Glutamatergic neuron (in vitro differentiated cells): ENCODE measurements around the gene STARD10. TPM values are rescaled to one million over a fixed set of nuclear protein-coding genes. Genes with fewer than 3 reads are reported as not detected.

Source experiments
- DNase-seq: peaks from one replicate; pipeline ENCODE4 v3.0.0; 2022
- H3K27ac Mint-ChIP-seq: one replicate; pipeline ENCODE4 v1.8.0; 2020; ENCODE audit warnings: mild to moderate bottlenecking, mixed read lengths, inconsistent platforms; ENCODE audit not compliant: unreplicated experiment
- H3K27me3 Mint-ChIP-seq: one replicate; pipeline ENCODE4 v1.8.0; 2020; ENCODE audit warnings: mild to moderate bottlenecking, moderate library complexity, mixed read lengths, inconsistent platforms; ENCODE audit not compliant: unreplicated experiment
- H3K36me3 Mint-ChIP-seq: one replicate; pipeline ENCODE4 v1.8.0; 2020; ENCODE audit warnings: mild to moderate bottlenecking, mixed read lengths, inconsistent platforms; ENCODE audit not compliant: unreplicated experiment
- H3K4me1 Mint-ChIP-seq: one replicate; pipeline ENCODE4 v1.8.0; 2020; ENCODE audit warnings: mild to moderate bottlenecking, low read depth, mixed read lengths, inconsistent platforms; ENCODE audit not compliant: unreplicated experiment
- H3K4me3 Mint-ChIP-seq: one replicate; pipeline ENCODE4 v1.8.0; 2020; ENCODE audit warnings: mild to moderate bottlenecking, mixed read lengths, inconsistent platforms; ENCODE audit not compliant: unreplicated experiment
- H3K9me3 Mint-ChIP-seq: one replicate; pipeline ENCODE4 v1.8.0; 2020; ENCODE audit warnings: mild to moderate bottlenecking, moderate library complexity, mixed read lengths, inconsistent platforms; ENCODE audit not compliant: unreplicated experiment
- total RNA-seq: library from RNA; stranded (reverse); fragmentation: NEBNext Ultra II Directional; extraction: Animal tissue kit (Norgen Biotek cat#: 25700); gene quantifications from one replicate; pipeline ENCODE4 v1.2.1, GENCODE V29; 2021; ENCODE audit not compliant: unreplicated experiment
- TF ChIP-seq, protein P1 (sequence below): fragments of 200-600 bp; sonication (generic); IDR thresholded peaks from one replicate; pipeline ENCODE4 v1.5.0; 2021; ENCODE audit not compliant: partially characterized antibody, unreplicated experiment

STARD10 gene
- total RNA-seq, 1 donor from 2014 or later = 13.5 TPM

DNA sequence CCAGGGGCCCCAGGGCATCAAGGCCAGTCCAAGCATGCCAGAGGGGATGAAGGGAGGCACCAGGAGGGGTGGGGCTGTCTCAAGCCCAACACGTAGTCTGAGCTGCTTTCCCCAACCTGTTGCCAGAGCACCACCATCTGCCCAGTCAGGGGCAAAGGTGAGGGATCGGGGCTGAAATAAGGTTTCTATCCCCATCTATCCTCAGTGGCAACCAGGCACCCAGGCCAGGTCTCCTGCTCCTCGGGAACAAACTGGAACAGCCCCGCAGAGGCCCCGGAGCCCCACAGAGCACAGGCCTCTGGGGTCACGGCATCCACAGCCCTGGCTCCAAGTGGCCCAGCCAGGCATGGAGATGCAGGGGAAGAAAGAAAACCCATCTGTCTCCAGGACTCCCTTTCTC, 19.3 kb downstream of the STARD10 start:
- no peaks in the 10 kb centered on the region for H3K36me3 Mint-ChIP-seq
- no peak overlapping the region for H3K4me3 Mint-ChIP-seq
- H3K4me1 Mint-ChIP-seq = peaks cover 13% of the 10 kb centered on the region
- TF ChIP-seq, protein P1, sequence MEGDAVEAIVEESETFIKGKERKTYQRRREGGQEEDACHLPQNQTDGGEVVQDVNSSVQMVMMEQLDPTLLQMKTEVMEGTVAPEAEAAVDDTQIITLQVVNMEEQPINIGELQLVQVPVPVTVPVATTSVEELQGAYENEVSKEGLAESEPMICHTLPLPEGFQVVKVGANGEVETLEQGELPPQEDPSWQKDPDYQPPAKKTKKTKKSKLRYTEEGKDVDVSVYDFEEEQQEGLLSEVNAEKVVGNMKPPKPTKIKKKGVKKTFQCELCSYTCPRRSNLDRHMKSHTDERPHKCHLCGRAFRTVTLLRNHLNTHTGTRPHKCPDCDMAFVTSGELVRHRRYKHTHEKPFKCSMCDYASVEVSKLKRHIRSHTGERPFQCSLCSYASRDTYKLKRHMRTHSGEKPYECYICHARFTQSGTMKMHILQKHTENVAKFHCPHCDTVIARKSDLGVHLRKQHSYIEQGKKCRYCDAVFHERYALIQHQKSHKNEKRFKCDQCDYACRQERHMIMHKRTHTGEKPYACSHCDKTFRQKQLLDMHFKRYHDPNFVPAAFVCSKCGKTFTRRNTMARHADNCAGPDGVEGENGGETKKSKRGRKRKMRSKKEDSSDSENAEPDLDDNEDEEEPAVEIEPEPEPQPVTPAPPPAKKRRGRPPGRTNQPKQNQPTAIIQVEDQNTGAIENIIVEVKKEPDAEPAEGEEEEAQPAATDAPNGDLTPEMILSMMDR = no peak
- peaks cover 7% of the 10 kb centered on the region for H3K9me3 Mint-ChIP-seq
- H3K27me3 Mint-ChIP-seq = peaks cover 9% of the 10 kb centered on the region
- no peak overlapping the region for H3K27ac Mint-ChIP-seq
- DNase-seq = no peak

DNA sequence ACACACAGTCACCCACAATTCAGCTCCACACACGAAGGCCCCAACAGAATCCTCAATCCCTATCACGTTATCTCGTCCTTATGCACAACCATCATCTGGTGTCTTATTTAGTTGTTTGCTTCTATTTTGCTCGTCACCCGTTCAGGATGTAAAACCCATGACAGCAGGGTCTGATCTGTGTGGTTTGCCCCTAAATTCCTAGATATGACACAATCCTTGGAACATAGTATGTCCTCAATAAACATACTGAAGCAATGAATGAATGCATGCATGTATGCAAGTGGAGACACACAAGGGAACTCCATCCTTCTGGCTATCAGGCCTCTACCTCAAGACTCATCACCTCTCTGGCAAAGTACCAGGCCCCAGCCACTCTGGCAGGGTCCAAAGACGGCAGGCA, 20.2 kb downstream of the STARD10 start:
- Mint-ChIP-seq H3K27me3 (peaks cover 5% of the 10 kb centered on the region), H3K4me1 (peaks cover 10% of the 10 kb centered on the region), H3K27ac (no peak overlapping the region), H3K4me3 (no peak overlapping the region), H3K9me3 (peaks cover 7% of the 10 kb centered on the region), H3K36me3 (no peaks in the 10 kb centered on the region)
- no peak for DNase-seq
- TF ChIP-seq, protein P1 = no peak

DNA sequence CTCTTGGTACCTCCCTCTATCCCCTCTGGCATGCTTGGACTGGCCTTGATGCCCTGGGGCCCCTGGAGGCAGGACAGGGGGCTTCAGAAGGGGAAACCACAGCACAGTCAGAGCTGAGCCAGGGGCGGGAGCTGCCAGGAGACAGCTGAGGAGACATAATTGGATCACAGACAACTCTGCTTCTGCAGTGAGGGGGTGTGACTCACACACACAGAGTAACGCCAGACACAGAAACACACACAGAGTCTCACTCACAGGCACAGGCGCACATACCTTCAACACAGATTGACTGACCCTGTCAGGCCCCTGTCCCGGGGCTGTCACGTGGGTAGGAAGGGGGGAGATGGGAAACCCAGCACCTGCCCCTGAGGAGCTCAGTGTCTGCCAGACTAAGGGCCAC, 20.6 kb downstream of the STARD10 start:
- no peak for DNase-seq
- H3K27ac Mint-ChIP-seq = no peak overlapping the region
- H3K4me3 Mint-ChIP-seq = no peak overlapping the region

DNA sequence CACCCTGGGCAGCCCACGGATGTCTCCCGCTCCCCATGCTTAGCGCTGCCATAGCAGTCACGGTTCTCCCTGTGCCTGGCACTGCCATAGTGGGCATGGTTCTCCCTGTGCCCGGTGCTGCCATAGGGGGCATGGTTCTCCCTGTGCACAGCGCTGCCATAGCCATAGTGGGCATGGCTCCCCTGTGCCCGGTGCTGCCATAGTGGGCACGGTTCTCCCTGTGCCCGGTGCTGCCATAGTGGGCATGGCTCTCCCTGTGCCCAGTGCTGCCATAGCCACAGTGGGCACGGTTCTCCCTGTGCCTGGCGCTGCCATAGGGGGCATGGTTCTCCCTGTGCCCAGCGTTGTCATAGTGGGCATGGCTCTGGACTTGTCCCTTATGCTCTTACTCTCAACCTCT, 21.8 kb downstream of the STARD10 start:
- Mint-ChIP-seq H3K27me3 (peaks cover 5% of the 10 kb centered on the region), H3K4me1 (peaks cover 17% of the 10 kb centered on the region), H3K9me3 (peaks cover 7% of the 10 kb centered on the region), H3K27ac (no peak overlapping the region), H3K36me3 (no peaks in the 10 kb centered on the region), H3K4me3 (no peak overlapping the region)
- no peak for DNase-seq
- TF ChIP-seq, protein P1 = no peak

More for the DNA sequence above, 20.6 kb downstream of the STARD10 start:
- TF ChIP-seq, protein P1 = no peak
- Mint-ChIP-seq H3K36me3 (no peaks in the 10 kb centered on the region), H3K9me3 (peaks cover 7% of the 10 kb centered on the region), H3K27me3 (peaks cover 5% of the 10 kb centered on the region), H3K4me1 (peaks cover 10% of the 10 kb centered on the region)

DNA sequence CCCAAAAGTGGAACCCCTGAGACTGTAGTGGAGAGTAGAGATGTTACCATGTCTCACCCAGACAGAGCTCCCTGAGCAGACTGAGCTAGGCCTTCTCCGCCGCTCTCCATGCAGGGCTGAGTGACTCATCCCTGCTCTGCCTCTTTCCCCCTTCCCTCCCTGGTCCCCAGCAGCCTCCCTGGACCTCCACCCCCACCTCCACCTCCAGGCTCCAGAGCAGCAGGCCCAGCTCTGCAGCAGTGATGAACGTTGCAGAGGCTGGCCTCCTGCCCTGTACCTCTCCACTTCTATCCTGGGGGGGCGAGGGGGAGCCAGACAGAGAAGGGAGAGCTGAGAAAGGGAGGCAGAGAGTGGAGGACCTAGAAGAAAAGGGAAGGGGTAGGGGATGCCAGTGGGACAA, 22.3 kb downstream of the STARD10 start:
- TF ChIP-seq, protein P1 = no peak
- Mint-ChIP-seq H3K27ac (no peak overlapping the region), H3K4me3 (no peak overlapping the region)

More for the DNA sequence above, 22.3 kb downstream of the STARD10 start:
- no peak for DNase-seq
- Mint-ChIP-seq H3K4me1 (peaks cover 17% of the 10 kb centered on the region), H3K36me3 (no peaks in the 10 kb centered on the region), H3K9me3 (peaks cover 7% of the 10 kb centered on the region), H3K27me3 (peaks cover 5% of the 10 kb centered on the region)
